Pons (tissue), 1 donor: ENCODE measurements around the gene LSS.

Experiments
- DNase-seq: peaks from one replicate; pipeline ENCODE4 v3.0.0-alpha.2; 2016; ENCODE audit warnings: low spot score

The LSS gene

GRCh38 chr21:46218906-46219590 lies 9.5 kb downstream of the LSS start:
- DNase-seq: no peak

- DNase-seq: no peak
Observed at GRCh38 chr21:46217511-46218196, 10.9 kb downstream of the LSS start.

DNA sequence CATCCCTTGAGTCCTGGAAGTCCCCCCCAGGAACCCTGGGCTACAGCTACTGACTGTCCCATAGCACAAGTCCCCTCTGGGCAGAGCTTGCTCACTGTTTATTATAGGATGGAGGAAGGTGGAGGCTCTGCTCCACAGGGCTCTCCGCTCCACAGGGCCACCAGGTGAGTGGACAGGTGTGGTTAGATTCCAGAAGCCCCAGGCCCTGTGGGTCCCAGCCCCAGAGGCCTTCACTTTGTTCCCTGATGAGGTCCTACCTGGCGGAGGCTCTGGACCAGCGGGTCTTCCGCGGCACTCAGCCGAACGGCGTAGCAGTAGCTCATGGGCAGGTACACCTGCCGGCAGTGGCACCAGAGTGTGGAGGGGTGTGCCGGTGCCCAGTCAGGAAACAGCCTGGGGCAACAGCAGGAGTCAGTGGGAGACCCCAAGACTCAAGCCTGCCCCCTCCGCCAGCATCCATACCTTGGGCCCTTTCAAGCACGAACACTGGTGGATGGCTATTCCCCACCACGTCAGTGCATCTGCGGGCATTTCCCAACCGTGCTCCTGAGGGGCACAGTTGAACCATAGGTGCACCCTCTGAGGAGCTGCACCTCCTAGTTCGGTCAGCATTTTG lies 12.3 kb downstream of the LSS start:
- DNase-seq: no peak

GRCh38 chr21:46215436-46216131 lies 13.0 kb downstream of the LSS start:
- no peak for DNase-seq

- no peak for DNase-seq
Observed at GRCh38 chr21:46214478-46215340, 13.9 kb downstream of the LSS start.

DNA sequence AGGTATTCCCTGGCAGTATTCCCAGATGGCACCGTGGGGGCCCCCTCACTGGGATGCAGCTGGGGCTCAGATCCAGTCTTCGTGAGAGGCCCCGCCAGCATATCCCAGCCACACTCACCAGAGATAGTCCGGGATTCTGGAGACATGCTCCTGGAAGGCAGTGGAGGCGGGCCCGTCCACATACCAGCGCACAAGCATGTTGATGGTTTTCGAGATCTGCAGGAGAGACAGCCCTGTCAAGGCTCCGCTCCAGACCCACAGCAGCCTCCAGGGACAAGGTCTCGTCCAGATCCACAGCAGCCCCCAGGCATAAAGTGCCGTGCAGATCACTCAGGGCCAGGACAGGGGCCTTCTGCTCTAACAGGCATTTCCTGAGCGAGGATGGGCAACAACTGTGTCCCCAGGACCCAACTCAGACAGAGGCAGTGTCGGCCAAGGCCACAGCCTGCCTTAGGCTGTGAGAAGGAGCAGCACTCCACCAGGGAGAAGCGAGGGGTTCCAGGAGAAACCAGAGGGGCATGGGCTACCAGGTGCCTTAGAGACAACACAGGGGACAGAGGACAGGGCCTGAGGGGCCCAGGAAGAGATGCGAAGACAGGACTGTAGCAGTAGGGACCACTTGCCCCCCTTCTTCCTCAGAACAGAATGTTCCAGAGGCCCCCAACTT lies 14.8 kb downstream of the LSS start:
- no peak for DNase-seq

GRCh38 chr21:46212721-46213484 lies 15.7 kb downstream of the LSS start:
- DNase-seq: no peak

- DNase-seq: no peak
Observed at GRCh38 chr21:46211786-46212720, 16.5 kb downstream of the LSS start.

DNA sequence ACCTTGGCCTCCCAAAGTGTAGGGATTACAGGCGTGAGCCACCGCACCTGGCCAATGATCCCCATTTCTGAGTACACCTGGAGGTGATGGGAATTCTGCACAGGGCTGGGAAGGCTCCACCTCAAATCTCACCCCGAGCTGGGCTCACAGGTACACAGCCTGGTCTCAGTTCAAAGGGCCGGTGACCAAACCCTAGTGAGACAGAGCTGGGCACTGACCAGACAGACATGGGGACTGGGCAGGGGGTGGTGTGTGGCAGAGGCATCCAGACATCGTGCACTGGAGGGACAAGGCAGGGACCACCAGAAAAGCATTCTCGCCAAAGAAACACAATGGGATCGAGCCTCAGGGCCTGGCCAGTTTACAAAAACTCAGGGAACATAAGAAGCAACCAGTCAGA lies 17.2 kb downstream of the LSS start:
- no peak for DNase-seq

GRCh38 chr21:46210378-46211136 lies 18.0 kb downstream of the LSS start:
- no peak for DNase-seq

DNA sequence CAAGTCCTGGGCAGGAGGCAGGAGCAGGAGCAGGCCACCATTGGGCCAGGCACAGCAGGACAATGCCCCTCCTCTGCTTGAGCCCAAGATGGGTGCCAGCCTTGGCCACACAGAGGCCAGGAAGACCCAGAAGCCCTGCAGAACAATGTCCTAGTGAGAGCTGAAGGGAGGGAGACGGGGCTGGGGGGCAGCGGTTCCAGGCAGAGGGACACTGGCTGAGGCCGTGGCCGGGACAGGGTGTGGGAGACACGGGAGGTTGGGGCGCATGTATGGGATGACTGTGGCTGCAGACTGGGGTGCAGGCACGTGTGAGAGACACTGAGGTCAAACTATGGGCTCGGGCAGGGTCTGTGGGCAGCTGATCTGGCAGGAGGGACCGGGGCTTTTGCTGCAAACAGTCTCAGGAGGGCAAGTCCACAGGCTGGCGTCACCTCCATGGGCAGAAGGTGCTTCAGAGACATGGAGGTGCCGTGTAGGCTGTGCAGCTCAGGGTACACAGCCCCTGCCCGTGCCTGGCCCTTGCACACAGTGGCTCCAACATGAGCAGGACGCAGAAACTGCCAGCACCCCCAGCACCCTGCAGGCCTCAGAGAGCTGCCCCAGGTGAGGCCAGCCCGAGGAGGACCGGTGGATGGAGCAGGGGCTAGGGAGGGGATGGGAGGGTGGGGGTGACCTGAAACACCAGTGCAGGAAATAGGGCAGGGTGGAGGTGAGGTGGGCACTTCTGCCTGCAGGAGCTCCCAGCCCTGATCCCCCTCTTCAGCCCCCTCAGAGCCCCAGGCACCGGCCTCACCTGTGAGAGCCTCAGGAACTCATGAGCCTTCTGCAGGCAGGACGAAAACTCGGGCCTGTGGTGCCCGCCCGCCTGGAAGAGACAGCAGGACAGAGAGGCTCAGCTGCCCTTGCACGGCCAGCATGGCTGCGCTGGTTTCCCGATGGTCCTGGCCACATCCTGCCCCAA lies 19.5 kb downstream of the LSS start:
- no peak for DNase-seq

GRCh38 chr21:46207920-46208591 lies 20.5 kb downstream of the LSS start:
- no peak for DNase-seq

DNA sequence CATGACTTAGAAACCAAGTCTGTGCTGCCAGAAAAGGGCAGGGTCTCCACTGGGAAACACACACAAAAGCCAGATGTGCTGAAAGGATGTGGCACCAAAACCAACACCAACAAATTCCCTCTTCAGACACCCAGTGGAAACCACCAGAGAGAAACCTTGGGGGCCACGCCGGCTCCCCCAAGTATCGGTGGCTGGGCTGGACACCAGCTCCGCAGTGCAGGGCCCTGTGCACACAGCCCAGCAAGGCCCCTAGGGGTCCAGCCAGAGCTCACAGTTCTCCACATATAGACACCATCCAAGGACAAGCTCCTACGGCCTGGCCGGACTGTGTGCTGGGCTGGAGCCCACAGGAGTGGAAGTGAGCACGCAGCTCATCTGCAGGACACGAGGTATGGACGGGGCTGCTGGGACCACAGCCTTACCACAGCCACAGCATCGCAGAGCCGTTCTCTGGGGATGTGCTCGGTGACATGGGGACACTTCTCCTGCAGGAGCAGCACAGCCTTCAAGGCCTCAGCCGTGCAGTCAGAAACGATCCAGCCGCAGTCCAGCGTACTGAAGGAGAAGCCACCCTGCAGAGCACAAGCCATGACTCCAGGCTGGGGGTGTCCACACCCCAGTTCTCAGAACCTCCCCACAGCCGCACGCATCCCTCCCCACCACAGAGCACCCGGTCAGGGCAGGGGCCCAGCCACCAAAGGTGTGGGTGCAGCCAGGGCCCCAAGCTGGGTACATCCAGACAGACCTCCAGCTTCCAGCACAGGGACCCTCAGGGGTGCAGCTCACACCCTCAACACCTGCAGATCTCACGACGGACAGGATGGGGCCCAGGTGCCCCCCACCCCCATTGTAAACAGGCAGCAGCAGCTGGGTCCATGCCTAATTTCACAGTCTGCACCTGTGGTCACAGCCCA lies 21.3 kb downstream of the LSS start:
- DNase-seq: no peak

GRCh38 chr21:46206163-46207005 lies 22.2 kb downstream of the LSS start:
- no peak for DNase-seq

DNA sequence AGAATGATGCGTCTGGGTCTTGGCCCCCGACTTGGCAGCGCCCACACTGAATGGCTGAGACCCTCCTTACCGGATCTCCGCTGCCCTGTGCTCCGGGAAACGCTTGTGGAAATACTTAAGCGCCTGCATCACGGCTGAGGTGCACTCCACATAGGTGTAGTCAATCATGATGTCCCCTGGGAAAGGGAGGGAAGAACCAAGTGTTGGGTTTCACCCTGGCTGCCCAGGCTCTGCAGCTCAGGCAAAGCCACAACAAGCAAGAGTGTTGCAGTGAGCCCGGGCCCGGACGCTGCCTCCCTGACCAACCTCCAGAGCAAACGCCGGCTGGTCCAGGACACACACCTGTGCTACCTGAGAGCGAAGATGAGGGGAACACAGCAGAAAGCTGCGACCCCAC lies 22.8 kb downstream of the LSS start:
- DNase-seq: no peak
